Stimulated activated CD4-positive, alpha-beta T cell treated with anti-CD3 and anti-CD28 coated beads, Interleukin-15, amount 100 ng/mL, for 1 hour (primary cell): ENCODE results near the gene PRDM16.

Experiments
- DNase-seq, 2 donors: peaks; one replicate each; pipeline ENCODE4 v3.0.0-alpha.2; 2020; ENCODE audit warnings: low read depth in 1 of 2, low spot score in 1 of 2

PRDM16 gene

DNA sequence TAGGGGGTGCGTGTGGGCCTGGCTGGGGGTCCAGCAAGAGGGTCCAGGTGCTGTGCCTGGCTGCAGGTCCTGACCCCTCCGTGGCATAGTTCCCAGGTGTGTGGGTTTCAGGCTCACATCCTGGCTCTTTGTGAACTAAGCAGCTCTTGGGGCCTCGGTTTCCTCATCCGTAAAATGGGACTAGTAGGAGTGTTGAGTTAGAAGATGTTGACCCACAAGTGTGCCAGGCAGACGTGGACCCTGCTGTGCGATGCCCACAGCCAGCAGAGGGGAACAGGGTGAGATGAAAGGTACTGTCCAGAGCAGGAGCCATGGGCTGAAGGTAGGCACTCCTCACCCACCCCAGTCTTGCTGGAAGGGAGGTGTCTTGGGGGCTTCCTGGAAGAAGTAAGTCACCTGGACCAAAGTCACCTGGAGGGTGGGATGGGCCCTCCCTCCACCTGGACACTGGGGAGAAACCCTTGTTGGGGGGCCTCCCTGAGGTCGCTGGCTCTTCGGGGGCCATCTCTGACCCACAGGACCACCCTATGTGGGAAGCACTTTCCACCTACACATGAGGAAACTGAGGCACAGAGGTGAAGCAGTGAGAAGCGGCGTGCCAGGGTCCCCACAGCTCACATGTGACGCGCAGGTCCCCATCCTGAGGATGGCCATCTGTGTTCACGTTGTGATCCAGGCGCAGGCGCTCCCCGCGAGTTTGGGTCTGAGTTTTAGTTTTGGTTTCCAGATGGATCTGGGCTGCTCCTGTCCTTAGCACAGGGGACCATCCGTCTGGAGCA is 386.9 kb downstream of the PRDM16 start:
- no peak for DNase-seq

DNA sequence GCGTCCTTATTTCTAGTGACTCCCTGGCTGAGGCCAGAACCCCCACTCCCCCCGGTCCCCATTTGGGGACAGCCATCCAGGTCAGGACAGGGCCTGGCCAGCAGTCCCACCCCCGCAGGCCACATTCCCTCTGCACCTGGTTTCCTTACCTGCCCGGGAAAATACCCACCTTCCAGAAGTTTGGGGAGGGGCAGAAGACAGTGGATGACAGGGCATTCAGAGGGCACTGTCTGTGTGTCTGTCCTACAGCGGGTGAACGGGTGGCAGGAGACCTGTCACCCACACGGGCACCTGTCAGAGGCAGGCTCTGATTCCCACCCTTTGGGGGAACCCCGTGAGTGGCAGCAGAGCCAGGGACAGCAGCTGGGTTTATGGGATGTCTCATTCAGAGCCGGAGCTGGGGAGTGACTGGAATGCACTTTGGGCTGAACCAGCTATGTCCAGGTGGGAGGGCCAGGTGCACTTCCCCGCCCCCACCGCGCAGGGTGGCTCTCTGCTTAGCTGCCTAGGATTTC is 387.5 kb downstream of the PRDM16 start:
- DNase-seq = no peak

DNA sequence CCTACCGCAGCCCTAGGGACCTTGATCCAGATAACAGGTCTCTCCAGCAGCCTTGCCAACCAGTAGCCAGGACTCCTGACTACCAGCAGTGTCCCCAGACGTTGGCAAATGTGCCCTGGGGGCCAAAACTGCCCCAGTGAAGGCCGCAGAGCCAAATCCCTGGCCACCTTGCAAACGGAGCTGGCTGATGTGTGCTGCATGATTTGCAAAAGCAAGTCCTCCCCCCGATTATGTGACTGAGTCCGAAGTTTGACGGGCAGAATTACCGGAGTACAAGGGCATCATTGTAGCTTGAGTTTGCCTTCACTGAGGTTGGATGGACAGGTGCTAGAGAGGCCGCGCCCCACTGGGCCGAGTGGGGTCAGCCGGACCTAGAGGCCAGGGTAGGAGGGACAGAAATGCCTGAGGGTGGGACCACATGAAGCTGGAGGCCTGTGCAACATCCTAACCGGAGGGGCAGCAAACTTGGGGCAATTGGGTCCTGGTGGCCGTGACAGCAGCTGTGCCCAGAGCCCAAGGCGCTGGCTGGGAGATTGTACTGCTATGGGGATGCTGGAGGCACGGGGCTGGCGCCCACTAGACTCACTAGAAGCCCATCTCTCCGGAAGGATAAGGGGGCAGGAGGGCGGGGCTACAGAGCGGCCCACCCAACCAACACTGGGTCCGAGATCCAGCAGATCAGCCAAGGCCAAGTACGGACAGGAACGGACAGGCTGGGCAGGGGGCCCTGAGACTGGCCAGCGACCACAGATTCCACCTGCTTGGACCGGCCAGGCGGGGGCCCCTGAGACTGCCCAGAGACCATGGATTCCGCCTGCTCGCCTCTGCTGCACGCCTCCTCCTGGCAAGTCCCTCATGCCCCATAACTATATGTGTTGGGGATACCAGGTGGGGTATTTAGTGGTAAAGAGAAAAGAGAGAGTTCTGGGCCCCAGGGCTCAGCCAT is 388.2 kb downstream of the PRDM16 start:
- no peak for DNase-seq

DNA sequence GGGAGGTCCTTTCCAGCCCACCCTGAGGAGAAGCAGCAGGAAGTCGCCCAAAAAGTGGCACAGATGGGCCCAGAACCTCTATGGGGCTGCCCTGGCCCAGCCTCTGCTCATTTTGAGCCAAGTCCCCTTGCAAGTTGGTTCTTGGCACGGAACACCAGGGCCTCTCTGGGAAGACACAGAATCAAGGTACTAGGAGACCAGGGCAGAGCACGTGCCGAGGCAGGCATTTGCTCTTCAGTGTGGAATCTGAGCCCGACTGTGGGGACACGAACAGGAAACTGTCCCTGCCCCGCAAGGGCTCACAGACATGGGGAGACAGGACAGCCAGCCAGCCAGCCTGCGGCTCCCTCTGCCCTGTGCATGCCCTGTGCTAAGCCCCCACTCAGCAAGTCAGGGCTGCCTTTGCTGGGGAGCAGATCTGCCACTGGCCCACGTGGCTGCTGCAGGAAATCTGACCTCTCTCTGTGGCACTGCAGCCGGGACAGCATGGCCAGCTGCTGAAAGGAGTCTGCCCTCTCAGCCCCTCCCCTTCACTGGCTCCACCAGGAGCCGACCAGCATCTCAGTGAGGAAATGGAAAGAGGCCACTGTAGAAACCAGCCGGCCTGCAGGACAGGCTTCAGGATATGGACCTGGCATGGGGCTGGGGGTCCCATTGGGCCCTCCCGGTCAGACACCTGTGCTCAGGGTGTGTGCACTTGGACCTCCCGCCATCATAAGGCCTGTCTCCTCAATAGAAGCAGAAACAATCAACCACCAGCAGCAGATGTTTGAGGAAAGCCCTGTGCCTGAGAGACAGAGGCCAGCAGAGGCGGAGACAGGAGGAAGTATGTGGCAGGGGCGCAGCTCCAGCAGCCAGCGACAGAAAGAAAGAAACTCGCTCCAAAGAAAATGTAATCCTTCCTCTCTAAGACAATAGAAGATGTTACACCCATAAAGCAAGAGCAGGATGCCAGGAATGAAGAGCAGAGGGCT is 389.2 kb downstream of the PRDM16 start:
- no peak for DNase-seq

DNA sequence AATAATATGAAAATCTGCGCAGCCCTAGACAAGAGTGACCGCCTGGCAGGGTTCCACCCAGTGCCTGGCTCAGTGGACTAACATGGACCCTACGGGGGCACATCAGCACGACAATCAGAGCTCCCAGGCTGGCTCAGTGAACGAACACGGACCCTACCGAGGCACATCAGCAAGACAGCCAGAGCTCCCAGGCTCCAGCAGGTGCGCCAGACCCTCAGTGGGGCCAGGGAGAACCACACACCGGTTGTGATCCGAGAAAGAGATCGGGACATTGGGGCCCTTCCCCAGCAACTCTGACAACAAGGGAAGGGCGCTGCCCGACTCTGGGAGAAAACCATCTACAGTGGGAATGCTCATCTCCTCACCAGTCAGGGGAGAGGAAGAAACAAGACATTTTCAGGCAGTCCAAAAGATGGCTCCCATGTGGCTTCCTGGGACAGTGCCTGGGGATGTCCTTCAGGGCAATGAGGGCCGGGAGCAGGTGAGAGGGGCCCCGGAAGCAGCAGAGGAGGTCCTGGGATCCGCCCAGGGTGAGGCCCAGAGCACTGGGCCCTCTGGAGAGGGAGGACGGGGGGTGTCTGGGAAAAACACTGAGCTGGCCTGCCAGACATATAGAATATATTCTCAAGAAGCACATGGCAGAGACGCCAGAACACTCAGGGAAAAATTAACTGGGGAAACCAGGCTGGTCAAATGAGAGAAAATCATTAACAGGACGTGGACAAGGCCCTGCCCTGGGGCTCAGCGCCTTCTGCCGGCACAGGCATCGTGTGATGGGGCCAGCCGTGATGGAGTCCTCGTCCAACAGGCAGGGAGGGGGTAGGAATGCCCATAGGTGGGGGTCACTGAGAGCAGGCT is 390.3 kb downstream of the PRDM16 start:
- DNase-seq = no peak

GRCh38 chr1:3459940-3460671 is 391.1 kb downstream of the PRDM16 start:
- no peak for DNase-seq

DNA sequence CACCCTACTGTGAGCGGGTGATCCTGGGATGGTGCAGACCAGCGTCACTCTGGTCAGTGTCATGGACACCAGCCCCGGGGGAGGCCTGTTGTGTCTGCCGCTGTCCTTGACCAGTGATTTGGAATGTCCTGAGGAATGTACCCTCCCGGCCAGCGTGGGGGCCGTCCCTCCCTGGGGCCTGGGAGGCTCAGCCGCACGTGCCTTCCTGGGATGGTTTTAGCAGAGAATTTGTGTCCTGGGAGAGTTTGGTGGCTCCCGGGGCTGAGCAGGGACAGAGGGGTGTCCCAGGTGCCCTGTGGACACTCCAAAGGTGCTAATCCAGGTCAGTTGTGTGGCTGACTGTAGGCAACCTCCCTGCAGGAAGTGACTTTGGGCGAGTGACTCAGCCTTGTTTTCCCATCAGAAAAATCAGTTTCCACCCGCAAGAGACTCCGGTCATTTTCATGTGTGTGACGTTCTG is 391.7 kb downstream of the PRDM16 start:
- no peak for DNase-seq

DNA sequence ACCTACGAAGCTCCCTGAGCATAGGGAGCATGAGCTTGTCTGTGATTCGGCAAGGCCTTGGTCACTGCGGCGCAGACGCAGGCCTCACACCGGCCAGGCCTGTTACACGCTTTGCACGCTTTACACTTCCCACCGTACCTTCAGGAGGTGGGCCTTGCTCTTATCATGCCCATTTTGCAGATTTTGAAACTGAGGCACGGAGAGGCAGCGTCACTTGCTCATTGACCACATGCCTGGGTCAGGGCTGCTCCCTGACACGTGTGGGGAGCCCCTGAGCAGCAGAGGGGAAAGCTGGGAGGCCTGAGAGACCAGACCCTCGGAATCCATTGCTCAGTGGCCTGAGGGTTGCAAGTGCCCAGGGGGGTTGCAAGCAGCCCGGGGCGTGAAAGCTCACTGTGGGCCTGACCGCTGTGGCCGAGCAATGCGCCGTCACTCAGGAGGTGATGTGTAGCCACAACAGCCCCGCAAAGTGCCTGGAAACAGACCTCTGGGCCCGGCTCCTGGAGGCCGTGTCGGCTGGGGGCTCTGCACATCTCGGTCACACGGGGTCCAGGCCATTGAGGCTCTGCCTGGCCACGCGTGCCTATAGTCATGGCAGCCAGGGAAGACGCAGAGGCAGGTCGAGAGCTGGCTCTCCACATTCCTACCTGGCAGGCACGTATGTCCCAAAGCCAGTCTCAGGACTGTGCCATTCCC is 392.4 kb downstream of the PRDM16 start:
- DNase-seq = no peak

DNA sequence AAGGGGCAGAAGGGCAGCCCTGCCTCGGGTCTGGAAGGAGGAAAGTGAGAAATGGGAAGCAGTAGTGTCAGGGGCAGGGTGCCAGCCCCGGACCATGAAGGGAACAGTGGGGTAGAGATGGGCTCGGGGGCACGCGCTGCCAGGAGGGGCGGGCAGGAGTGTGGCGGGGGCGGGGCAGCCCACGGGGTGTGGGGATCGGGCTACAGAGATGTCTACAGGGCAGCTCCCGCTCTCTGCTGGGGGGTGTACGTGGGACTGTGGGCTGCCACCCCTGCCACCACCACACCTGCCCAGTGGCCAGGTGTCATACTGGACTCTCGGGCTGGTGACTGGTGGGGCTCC is 392.9 kb downstream of the PRDM16 start:
- DNase-seq = no peak

GRCh38 chr1:3462356-3463012 is 393.5 kb downstream of the PRDM16 start:
- no peak for DNase-seq

DNA sequence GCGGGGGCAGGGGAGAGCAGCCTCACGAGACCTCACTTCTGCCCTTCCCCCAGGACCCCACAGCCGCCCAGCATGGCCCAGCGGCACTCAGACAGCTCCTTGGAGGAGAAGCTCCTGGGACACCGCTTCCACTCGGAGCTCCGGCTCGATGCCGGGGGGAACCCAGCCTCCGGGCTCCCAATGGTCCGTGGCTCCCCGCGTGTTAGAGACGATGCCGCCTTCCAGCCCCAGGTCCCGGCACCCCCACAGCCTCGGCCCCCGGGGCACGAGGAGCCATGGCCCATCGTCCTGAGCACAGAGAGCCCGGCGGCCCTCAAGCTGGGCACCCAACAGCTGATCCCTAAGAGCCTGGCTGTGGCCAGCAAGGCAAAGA is 394.0 kb downstream of the PRDM16 start:
- no peak for DNase-seq

GRCh38 chr1:3463408-3463863 is 394.4 kb downstream of the PRDM16 start:
- DNase-seq = no peak

DNA sequence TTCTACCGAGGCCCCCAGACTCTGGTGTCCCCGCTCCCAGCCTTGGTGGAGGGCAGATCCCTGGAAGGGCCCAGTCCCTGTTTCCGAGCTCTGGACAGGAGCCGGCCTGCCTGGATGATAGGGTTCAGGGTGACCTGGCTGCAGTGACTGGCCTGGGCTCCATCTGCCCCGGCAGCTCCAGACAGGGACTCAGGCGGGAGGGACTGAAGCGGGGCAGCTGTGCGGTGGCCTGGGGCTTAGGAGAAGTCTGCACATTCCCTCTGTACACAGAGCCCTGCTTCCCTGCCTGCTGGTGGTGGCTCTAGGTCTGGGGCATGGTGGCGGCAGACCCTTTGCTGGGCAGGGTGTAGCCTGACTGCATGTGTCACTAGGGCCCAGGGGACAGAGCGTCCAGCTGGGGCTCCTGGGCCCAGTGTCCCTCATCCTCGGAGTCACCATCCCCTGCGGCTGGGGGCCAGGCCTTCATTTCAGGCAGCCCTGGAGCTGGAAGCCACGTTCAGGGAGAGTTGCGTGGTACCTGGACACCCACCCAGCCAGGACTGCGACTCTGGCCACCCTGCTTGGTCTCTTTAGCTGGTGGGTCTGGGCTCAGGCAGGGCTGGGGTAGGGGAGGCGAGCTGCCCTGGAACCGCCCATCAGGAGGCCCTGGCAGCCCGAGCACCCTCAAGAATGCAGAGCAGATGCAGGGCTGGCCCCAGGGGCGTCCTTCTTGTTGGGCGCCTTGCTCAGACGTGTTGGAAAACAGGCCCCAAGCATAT is 395.1 kb downstream of the PRDM16 start:
- no peak for DNase-seq

GRCh38 chr1:3464649-3465025 is 395.6 kb downstream of the PRDM16 start:
- no peak for DNase-seq

GRCh38 chr1:3465091-3465934 is 396.3 kb downstream of the PRDM16 start:
- DNase-seq = no peak

DNA sequence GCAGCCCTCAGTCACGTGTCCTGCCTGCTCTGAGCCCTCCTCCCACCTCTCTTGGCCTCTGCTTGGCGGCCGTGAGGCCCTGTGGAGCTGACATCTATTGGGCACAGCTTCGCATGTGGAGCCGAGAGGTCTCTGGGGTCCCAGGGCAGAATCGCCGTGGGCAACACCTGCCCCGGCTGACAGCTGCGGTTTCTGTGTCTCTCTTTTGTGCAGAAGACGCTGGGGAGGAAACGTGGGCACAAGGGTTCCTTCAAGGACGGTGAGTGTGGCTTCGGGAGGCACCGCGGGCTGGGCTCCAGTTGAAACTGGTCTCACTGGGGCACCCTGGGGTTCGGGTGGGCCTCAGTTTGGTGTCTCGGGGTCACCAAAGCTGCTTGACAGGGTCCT is 396.9 kb downstream of the PRDM16 start:
- no peak for DNase-seq
